Coronary artery (tissue), 2 donors: Measurements from ENCODE around the gene HRH3.
A peak's percentile ranks its signal among the peaks of the same experiment; 100 is the strongest.

Experiments
- DNase-seq: peaks from one replicate; pipeline ENCODE4 v3.0.0-alpha.2; 2017; ENCODE audit warnings: low spot score
- H3K27ac ChIP-seq, 2 donors: fragments of 200-600 bp; sonication (generic); one replicate each; pipeline ENCODE4 v1.5.1; 2016 to 2019
- H3K4me3 ChIP-seq: fragments of 200-600 bp; sonication (generic); 2 replicates; pipeline ENCODE4 v1.5.1; 2016; ENCODE audit warnings: mild to moderate bottlenecking, moderate library complexity
- TF ChIP-seq, protein P1 (sequence below): fragments of 200-600 bp; sonication (generic); IDR thresholded peaks from one replicate; pipeline ENCODE4 v1.5.1; 2019; ENCODE audit warnings: antibody characterized with exemption

Gene HRH3

GRCh38 chr20:62244644-62245108, 24.6 kb upstream of the HRH3 start:
- Histone ChIP-seq H3K4me3 (no peak overlapping the region), H3K27ac (no peak overlapping the region)
- no peak for DNase-seq
- TF ChIP-seq, protein P1, sequence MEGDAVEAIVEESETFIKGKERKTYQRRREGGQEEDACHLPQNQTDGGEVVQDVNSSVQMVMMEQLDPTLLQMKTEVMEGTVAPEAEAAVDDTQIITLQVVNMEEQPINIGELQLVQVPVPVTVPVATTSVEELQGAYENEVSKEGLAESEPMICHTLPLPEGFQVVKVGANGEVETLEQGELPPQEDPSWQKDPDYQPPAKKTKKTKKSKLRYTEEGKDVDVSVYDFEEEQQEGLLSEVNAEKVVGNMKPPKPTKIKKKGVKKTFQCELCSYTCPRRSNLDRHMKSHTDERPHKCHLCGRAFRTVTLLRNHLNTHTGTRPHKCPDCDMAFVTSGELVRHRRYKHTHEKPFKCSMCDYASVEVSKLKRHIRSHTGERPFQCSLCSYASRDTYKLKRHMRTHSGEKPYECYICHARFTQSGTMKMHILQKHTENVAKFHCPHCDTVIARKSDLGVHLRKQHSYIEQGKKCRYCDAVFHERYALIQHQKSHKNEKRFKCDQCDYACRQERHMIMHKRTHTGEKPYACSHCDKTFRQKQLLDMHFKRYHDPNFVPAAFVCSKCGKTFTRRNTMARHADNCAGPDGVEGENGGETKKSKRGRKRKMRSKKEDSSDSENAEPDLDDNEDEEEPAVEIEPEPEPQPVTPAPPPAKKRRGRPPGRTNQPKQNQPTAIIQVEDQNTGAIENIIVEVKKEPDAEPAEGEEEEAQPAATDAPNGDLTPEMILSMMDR: no peak

DNA sequence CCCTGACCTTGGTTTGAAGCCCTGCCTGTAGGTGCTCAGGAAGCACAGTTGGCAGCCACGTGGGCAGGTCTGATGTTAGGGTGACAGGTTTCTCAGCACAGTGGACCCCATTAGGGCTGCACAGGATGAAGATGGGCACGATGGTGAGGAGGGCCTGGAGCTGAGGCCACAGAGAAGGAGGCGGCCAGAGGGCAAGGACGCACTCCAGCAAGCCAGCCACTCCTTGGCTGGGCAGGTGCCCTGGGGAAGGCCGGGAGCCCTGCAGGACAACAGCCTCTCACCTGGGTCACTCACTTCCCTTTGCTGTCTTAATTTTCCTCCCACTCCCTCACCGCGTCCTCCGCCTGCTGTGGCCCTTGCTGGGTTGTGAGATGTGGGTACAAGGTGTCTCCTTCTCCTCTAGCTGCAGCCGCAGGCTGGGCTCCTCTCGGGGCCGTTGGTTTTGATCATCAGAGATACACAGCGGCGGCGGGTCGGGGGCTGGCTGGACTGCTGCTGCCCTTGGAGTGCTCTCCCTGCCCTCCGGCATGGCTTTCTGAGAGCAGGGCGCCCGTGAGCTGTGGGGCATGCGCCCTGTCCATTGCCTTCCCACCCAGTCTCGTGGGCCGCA, 23.9 kb upstream of the HRH3 start:
- TF ChIP-seq, protein P1: no peak
- Histone ChIP-seq H3K27ac (no peak overlapping the region), H3K4me3 (no peak overlapping the region)
- DNase-seq: no peak

DNA sequence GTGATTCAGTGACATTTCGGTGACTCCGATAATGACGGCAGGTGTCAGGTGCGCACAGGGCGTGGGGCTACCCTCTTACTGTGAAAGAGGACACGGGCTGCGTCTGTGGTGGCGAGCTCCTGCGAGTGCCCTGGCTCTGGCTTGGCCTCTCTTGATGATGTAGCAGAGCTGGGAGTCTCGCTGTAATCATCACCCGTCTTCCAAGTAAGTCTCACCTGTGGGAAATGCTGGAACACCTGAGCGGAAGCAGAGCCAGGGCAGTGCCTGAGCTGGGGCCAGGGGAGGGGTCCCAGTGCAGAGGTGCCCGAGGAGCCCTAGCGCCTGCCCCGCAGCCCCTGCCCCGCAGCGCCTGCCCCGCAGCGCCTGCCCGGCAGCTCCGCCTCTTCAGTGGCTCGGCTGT, 23.0 kb upstream of the HRH3 start:
- Histone ChIP-seq H3K4me3 (no peak overlapping the region), H3K27ac (no peak overlapping the region)
- TF ChIP-seq, protein P1: no peak
- no peak for DNase-seq

DNA sequence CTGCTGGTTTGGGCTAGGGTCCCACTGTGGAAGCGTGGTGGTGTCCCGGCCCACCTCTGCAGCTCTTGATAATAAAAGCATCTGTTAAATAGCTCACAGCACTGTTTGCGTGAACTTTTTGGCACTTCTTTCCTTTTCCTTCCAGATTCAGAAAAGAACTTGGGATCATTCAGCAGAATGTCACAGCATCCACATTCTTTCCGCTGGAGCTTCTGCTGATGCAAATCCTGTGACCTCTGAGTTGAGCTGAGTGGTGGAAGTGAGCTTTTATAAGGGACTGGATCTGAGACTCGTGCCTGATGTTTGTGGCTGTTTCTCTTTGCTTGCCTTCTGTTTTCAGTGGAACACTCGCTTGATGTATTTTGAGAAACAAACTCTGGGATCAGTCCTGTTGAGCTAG, 22.1 kb upstream of the HRH3 start:
- Histone ChIP-seq H3K4me3 (no peak overlapping the region), H3K27ac (no peak overlapping the region)
- TF ChIP-seq, protein P1: no peak
- DNase-seq: no peak

- TF ChIP-seq, protein P1: no peak
- no peak for DNase-seq
- H3K27ac ChIP-seq: no peak overlapping the region
- no peak overlapping the region for H3K4me3 ChIP-seq
These were observed 21.4 kb upstream of the HRH3 start for GRCh38 chr20:62241506-62241905.

DNA sequence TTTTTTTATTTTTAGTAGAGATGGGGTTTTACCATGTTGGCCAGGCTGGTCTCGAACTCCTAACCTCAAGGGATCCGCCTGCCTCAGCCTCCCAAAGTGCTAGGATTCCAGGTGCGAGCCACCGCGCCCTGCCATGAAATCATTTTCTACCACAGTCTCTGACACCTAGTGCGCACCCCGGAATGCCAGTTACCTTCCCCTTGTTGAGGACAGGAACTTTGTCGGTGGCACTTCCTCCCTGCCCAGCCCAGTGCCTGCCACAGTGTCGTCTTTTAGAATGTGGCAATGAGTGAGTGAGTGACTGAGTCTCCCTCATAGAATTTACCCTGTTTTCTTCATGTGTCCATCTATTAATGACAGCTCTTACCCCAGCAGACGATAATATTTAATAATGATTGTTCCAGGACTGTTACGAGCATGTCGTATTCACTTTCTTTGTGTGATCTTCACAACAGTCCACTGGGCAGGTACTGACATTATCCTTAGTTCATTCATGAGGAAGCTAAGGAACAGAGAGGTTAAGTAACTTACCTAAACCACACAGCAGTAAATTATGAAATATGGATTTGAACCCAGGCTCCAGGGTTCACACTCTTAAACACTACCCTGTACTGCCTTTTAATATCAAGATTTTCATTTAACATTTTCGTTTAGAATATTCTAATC, 20.1 kb upstream of the HRH3 start:
- TF ChIP-seq, protein P1: no peak
- Histone ChIP-seq H3K4me3 (peak overlapping the region; percentile 95), H3K27ac (no peak overlapping the region)
- DNase-seq: no peak
